GM10266 (cell line): Measurements from ENCODE around the gene NUDT6.

ENCODE experiments used
- DNase-seq: peaks from one replicate; pipeline ENCODE4 v3.0.0; 2012; ENCODE audit errors: extremely low spot score
- TF ChIP-seq, protein P1 (sequence below): IDR thresholded peaks from 2 replicates; pipeline ENCODE4 v1.5.1; 2012; ENCODE audit warnings: mild to moderate bottlenecking, low read depth; ENCODE audit not compliant: control insufficient read depth, insufficient read depth; ENCODE audit errors: missing control alignments

Gene NUDT6

GRCh38 chr4:122903766-122904288, 18.6 kb downstream of the NUDT6 start:
- TF ChIP-seq, protein P1, sequence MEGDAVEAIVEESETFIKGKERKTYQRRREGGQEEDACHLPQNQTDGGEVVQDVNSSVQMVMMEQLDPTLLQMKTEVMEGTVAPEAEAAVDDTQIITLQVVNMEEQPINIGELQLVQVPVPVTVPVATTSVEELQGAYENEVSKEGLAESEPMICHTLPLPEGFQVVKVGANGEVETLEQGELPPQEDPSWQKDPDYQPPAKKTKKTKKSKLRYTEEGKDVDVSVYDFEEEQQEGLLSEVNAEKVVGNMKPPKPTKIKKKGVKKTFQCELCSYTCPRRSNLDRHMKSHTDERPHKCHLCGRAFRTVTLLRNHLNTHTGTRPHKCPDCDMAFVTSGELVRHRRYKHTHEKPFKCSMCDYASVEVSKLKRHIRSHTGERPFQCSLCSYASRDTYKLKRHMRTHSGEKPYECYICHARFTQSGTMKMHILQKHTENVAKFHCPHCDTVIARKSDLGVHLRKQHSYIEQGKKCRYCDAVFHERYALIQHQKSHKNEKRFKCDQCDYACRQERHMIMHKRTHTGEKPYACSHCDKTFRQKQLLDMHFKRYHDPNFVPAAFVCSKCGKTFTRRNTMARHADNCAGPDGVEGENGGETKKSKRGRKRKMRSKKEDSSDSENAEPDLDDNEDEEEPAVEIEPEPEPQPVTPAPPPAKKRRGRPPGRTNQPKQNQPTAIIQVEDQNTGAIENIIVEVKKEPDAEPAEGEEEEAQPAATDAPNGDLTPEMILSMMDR, result no peak
- no peak for DNase-seq

GRCh38 chr4:122901247-122902010, 21.0 kb downstream of the NUDT6 start:
- TF ChIP-seq, protein P1, result no peak
- DNase-seq, result no peak

GRCh38 chr4:122900314-122900713, 22.1 kb downstream of the NUDT6 start:
- TF ChIP-seq, protein P1, result no peak
- DNase-seq, result no peak

DNA sequence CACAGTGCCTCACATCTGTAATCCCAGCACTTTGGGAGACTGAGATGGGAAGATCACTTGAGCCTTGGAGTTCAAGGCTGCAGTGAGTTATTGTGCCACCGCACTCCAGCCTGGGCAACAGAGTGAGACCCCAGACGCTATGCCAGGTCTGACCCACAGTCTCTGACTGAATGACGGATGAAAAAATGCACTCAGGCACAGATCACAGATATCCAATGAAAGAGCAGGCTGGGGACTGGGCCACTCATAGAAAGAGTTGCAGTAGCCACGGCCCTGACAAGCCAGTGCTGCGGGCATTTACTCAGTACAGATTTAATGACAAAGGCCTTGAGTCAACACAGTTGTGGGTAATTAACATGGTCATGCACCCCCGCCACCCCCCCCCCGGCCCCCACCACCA, 22.7 kb downstream of the NUDT6 start:
- DNase-seq, result no peak
- TF ChIP-seq, protein P1, result no peak

DNA sequence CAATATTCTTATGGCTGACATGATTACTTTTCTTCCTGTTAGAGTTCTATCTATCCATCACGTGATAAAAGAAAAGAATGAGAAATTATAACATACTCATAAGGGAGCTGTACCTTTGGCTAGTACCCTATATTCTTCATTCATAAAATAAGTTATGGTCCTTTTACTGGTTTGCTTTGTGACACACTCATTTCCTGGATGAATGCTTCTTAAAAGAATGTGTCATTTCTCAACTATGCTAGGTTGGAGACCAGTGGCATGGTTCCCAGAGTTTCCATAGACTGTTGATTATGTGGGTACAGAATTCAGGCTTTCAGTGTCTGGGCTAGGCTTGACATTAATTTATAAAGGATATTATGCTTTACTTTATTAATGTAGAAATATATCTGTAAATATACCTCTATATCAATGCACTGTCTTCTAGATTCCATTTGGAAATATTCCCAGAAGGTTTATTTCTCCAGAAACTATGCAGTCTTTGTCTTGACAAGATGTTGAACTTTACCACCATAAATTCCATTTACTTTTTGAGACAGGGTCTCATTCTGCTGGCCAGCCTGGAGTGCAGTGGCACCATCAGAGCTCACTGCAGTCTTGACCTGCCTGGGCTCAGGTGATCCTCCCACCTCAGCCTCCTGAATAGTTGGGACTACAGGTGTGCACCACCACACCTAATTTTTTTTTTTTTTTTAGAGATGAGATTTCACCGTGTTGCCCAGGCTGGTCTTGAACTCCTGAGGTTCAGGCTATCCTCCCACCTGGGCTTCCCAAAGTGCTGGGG, 23.8 kb downstream of the NUDT6 start:
- TF ChIP-seq, protein P1, result no peak
- DNase-seq, result no peak

- TF ChIP-seq, protein P1, result no peak
- DNase-seq, result no peak
Observed at GRCh38 chr4:122896270-122896669, 26.1 kb downstream of the NUDT6 start.
